Measurements from ENCODE around the gene GIMAP8.

- TF ChIP-seq POLR2AphosphoS5 (IDR thresholded peaks at IDR 0.05) (no peak), CTCF (IDR thresholded peaks at IDR 0.05) (no peak), POLR2A (IDR thresholded peaks at IDR 0.05) (no peak)
Measured at GRCh38 chr7:150434240-150434639, 16.2 kb upstream of the GIMAP8 start.
